ENCODE data around the gene QRFPR. TPM values are rescaled to one million over a fixed set of nuclear protein-coding genes. Genes with fewer than 3 reads are reported as not detected.

QRFPR gene
- total RNA-seq, 1 donor from 2014 or later, result 0.25 TPM

DNA sequence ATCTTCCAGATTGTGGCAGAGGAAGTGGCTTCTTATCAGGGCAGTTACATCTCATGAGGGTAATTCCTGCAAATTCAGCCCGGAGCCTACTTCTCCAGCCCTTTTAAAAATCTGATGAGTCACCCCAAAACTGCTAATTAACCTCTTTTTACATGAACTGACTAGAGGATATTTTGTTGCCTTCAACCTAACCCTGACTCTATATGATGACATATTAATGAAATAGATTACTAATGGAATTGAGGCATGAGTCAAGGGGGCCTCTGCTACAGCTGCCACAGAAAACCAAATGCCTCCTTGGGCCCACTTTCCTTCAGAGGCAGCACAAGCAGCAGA, 72.5 kb downstream of the QRFPR start:
- no peak for TF ChIP-seq CTCF (IDR thresholded peaks at IDR 0.05; ENCODE audit: borderline replicate concordance)
- no peak overlapping the region for H3K4me3 ChIP-seq
- no peaks in the 10 kb centered on the region for H3K27me3 ChIP-seq (ENCODE audit: low read depth)
- no peak for DNase-seq
- intact Hi-C loops (cut with micrococcal nuclease), result no loop called here
- H3K27ac ChIP-seq (replicated peaks), result no peak overlapping the region
- no peaks in the 10 kb centered on the region for H3K9me3 ChIP-seq (replicated peaks)
- H3K4me1 ChIP-seq, result no peaks in the 10 kb centered on the region
- no peaks in the 10 kb centered on the region for H3K36me3 ChIP-seq

DNA sequence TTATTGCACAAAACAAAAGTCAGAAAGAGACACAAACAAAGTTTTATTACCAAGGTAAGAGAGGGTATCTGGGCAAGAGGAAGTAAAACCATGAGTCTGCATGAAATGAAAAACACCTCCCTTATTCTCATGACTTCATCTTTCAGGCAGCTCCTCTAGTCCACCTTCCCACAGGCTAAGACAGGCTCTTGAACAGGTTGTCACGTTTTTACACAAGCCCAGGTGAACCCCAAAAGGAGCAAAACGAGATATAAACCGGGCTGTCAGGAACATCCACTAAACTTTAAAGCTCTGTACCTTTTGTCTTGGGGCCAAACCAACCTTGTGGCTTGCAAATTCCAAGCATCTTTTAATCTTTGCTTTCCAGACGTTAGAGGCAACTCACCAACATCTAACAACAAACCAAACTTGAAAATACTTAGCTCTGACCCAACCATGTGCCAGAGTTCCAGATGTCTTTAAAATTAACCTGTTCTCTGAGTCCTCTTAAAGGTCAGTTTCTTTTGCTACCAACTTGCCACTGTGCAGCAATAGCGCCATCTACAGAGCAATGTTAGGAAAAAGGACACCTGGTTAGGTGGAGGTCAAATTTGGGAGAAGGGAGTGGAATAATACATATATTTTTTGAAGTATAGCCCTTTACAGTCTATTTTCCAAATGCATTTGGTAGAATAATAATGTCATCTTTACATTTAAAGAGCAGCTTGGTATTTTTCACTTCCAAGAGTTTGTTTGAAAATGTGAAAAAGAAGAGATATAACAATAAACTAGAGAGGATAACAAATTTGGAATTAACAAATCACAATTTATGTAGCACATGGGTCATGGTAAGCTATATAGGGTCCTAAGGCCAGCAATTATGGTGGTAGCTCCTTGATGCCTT, 73.1 kb downstream of the QRFPR start:
- Histone ChIP-seq H3K9me3 (replicated peaks) (no peaks in the 10 kb centered on the region), H3K4me3 (no peak overlapping the region), H3K27ac (replicated peaks) (no peak overlapping the region)

DNA sequence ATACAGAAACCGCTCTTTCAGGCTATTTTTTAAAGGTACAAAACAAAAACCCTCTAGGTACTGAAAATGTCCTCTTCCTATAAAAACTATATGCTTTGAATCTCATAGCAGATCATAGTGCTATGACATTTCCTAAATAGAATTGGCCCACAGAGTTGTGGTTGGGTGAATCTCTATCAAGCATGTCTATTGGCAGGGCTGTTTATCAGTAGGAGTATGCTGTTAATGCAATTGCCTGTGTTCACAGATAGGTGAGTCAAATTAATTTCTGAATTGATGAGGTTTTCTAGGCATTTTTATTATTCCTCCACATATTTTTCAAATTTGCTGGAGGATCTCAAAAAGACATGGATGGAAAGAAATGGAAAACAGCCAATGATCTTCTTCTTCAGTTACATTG, 73.9 kb downstream of the QRFPR start:
- no peaks in the 10 kb centered on the region for H3K36me3 ChIP-seq

More for the DNA sequence above, 73.1 kb downstream of the QRFPR start:
- DNase-seq, result no peak
- no peaks in the 10 kb centered on the region for H3K4me1 ChIP-seq
- H3K36me3 ChIP-seq, result no peaks in the 10 kb centered on the region
- TF ChIP-seq CTCF (IDR thresholded peaks at IDR 0.05; ENCODE audit: borderline replicate concordance), result peak; percentile 48
- intact Hi-C loops (cut with micrococcal nuclease), result no loop called here
- H3K27me3 ChIP-seq (ENCODE audit: low read depth), result no peaks in the 10 kb centered on the region

GRCh38 chr4:121304893-121305292, 75.9 kb downstream of the QRFPR start:
- no peaks in the 10 kb centered on the region for H3K27me3 ChIP-seq (ENCODE audit: low read depth)
- H3K9me3 ChIP-seq (replicated peaks), result no peaks in the 10 kb centered on the region
- intact Hi-C loops (cut with micrococcal nuclease), result no loop called here
- H3K36me3 ChIP-seq, result no peaks in the 10 kb centered on the region
- H3K27ac ChIP-seq (replicated peaks), result no peak overlapping the region
- no peak for DNase-seq
- H3K4me1 ChIP-seq, result no peaks in the 10 kb centered on the region
- no peak overlapping the region for H3K4me3 ChIP-seq
- TF ChIP-seq CTCF (IDR thresholded peaks at IDR 0.05; ENCODE audit: borderline replicate concordance), result no peak

More for the DNA sequence above, 73.9 kb downstream of the QRFPR start:
- intact Hi-C loops (cut with micrococcal nuclease), result no loop called here
- H3K9me3 ChIP-seq (replicated peaks), result no peaks in the 10 kb centered on the region
- DNase-seq, result no peak
- TF ChIP-seq CTCF (IDR thresholded peaks at IDR 0.05; ENCODE audit: borderline replicate concordance), result no peak
- no peaks in the 10 kb centered on the region for H3K27me3 ChIP-seq (ENCODE audit: low read depth)
- H3K4me3 ChIP-seq, result no peak overlapping the region
- no peak overlapping the region for H3K27ac ChIP-seq (replicated peaks)
- H3K4me1 ChIP-seq, result no peaks in the 10 kb centered on the region

GRCh38 chr4:121299367-121299766, 81.5 kb downstream of the QRFPR start:
- no peaks in the 10 kb centered on the region for H3K9me3 ChIP-seq (replicated peaks)

More at GRCh38 chr4:121299367-121299766, 81.5 kb downstream of the QRFPR start:
- no peak overlapping the region for H3K4me3 ChIP-seq
- no peaks in the 10 kb centered on the region for H3K27me3 ChIP-seq (ENCODE audit: low read depth)
- DNase-seq, result no peak
- H3K27ac ChIP-seq (replicated peaks), result no peak overlapping the region
- no peaks in the 10 kb centered on the region for H3K36me3 ChIP-seq
- H3K4me1 ChIP-seq, result no peaks in the 10 kb centered on the region
- no peak for TF ChIP-seq CTCF (IDR thresholded peaks at IDR 0.05; ENCODE audit: borderline replicate concordance)
- intact Hi-C loops (cut with micrococcal nuclease), result no loop called here

Measured in left ventricle myocardium inferior (tissue), 1 donor.